Activated CD4-positive, alpha-beta T cell treated with anti-CD3 and anti-CD28 coated beads, Interleukin-10, Interleukin-2, amounts not matched to agents 100 ng/mL and 50 ng/mL, durations not matched to agents 16 hours and 8 hours (primary cell): ENCODE data around the gene KANK4.
"Not testable (repeated sequence)": the region's sequence is repeated elsewhere in the genome, so short reads cannot be mapped to it uniquely, and the experiment has no call there.

Source experiments
- DNase-seq: peaks from one replicate; pipeline ENCODE4 v3.0.0-alpha.2; 2020

Gene KANK4

GRCh38 chr1:62269851-62270495, 49.3 kb downstream of the KANK4 start:
- no peak for DNase-seq

GRCh38 chr1:62269439-62269838, 49.8 kb downstream of the KANK4 start:
- DNase-seq: no peak

GRCh38 chr1:62268315-62268714, 50.9 kb downstream of the KANK4 start:
- no peak for DNase-seq

- no peak for DNase-seq
These were observed 53.0 kb downstream of the KANK4 start for GRCh38 chr1:62265956-62266935.

- no peak for DNase-seq
These were observed 55.4 kb downstream of the KANK4 start for GRCh38 chr1:62263814-62264353.

- no peak for DNase-seq
These were observed 56.0 kb downstream of the KANK4 start for GRCh38 chr1:62263006-62263813.

- no peak for DNase-seq
These were observed 58.5 kb downstream of the KANK4 start for GRCh38 chr1:62260688-62261087.

GRCh38 chr1:62259551-62259950, 59.7 kb downstream of the KANK4 start:
- DNase-seq: no peak

- DNase-seq: no peak
These were observed 69.0 kb downstream of the KANK4 start for GRCh38 chr1:62250126-62250726.

GRCh38 chr1:62247391-62248168, 71.7 kb downstream of the KANK4 start:
- no peak for DNase-seq

- no peak for DNase-seq
These were observed 74.0 kb downstream of the KANK4 start for GRCh38 chr1:62245201-62245600.

- DNase-seq: not testable (repeated sequence)
These were observed 74.9 kb downstream of the KANK4 start for GRCh38 chr1:62244380-62244779.

GRCh38 chr1:62241371-62242131, 77.7 kb downstream of the KANK4 start:
- no peak for DNase-seq

GRCh38 chr1:62240651-62241370, 78.4 kb downstream of the KANK4 start:
- DNase-seq: no peak

GRCh38 chr1:62239652-62240403, 79.4 kb downstream of the KANK4 start:
- DNase-seq: not testable (repeated sequence)

- no peak for DNase-seq
These were observed 80.7 kb downstream of the KANK4 start for GRCh38 chr1:62238507-62238906.

GRCh38 chr1:62237950-62238374, 81.3 kb downstream of the KANK4 start:
- no peak for DNase-seq

- DNase-seq: no peak
These were observed 81.9 kb downstream of the KANK4 start for GRCh38 chr1:62237361-62237760.

GRCh38 chr1:62235576-62235975, 83.7 kb downstream of the KANK4 start:
- DNase-seq: no peak
